HG03575 (cell line): Measurements from ENCODE around the gene NAA38.
"Not testable (repeated sequence)": the region's sequence is repeated elsewhere in the genome, so short reads cannot be mapped to it uniquely, and the experiment has no call there.

Experiments used
- ATAC-seq: cut with Tn5 transposase; IDR thresholded peaks from one replicate; pipeline ENCODE4 v1.9.1; 2021; ENCODE audit not compliant: unreplicated experiment, insufficient number of reproducible peaks, low FRiP score; ENCODE audit errors: extremely low read depth

Gene NAA38

GRCh38 chr17:7809791-7810343 lies 47.5 kb downstream of the NAA38 start:
- not testable (repeated sequence) for ATAC-seq

GRCh38 chr17:7809086-7809790 lies 48.1 kb downstream of the NAA38 start:
- ATAC-seq: no peak

- no peak for ATAC-seq
Measured at GRCh38 chr17:7807206-7807605, 50.2 kb downstream of the NAA38 start.
